Fibroblast of lung (primary cell): ENCODE data around the gene NIPAL1. TPM values are rescaled to one million over a fixed set of nuclear protein-coding genes. Genes with fewer than 3 reads are reported as not detected.

ENCODE experiments used
- DNase-seq, 2 donors: peaks; one replicate each; pipeline versions ENCODE4 v3.0.0 to v3.0.0-alpha.2; 2010; ENCODE audit warnings: low read depth in 2 of 2
- H2AFZ ChIP-seq: 2 replicates; pipeline ENCODE4 v1.5.1; 2012; ENCODE audit warnings: low read length, control low read depth, inconsistent platforms
- H3K27ac ChIP-seq: 2 replicates; pipeline ENCODE4 v1.5.1; 2011; ENCODE audit warnings: low read length, control low read depth; ENCODE audit not compliant: insufficient read depth
- H3K27me3 ChIP-seq: 2 replicates; pipeline ENCODE4 v1.5.1; 2011; ENCODE audit warnings: mild to moderate bottlenecking, low read length; ENCODE audit not compliant: control insufficient read depth, insufficient read depth
- H3K36me3 ChIP-seq: 2 replicates; pipeline ENCODE4 v1.5.1; 2011; ENCODE audit warnings: low read length; ENCODE audit not compliant: control insufficient read depth, insufficient read depth
- H3K4me1 ChIP-seq: 2 replicates; pipeline ENCODE4 v1.5.1; 2011; ENCODE audit warnings: low read length; ENCODE audit not compliant: control insufficient read depth, insufficient read depth; ENCODE audit errors: extremely low read depth
- H3K4me2 ChIP-seq: 2 replicates; pipeline ENCODE4 v1.5.1; 2011; ENCODE audit warnings: low read length, control low read depth; ENCODE audit not compliant: insufficient read depth; ENCODE audit errors: extremely low read depth
- H3K4me3 ChIP-seq, 4 experiments: fragments of 200-600 bp in 1 of 4; sonication (generic) in 1 of 4; replicated peaks in 1 of 4; 2 replicates each; pipeline ENCODE4 v1.5.1; 2011 to 2016; ENCODE audit warnings: low read length in 4 of 4, low read depth in 3 of 4, mild to moderate bottlenecking in 3 of 4, control low read depth in 2 of 4, inconsistent platforms in 1 of 4, mixed read lengths in 1 of 4; ENCODE audit not compliant: insufficient read depth in 1 of 4; ENCODE audit errors: control extremely low read depth in 1 of 4
- H3K79me2 ChIP-seq: 2 replicates; pipeline ENCODE4 v1.5.1; 2012; ENCODE audit warnings: mild to moderate bottlenecking, low read length, inconsistent platforms; ENCODE audit not compliant: control insufficient read depth, insufficient read depth
- H3K9ac ChIP-seq: 2 replicates; pipeline ENCODE4 v1.5.1; 2011; ENCODE audit warnings: mild to moderate bottlenecking, low read length, control low read depth; ENCODE audit not compliant: insufficient read depth
- H3K9me3 ChIP-seq: 2 replicates; pipeline ENCODE4 v1.5.1; 2012; ENCODE audit warnings: low read depth, low read length; ENCODE audit not compliant: control insufficient read depth, insufficient read depth
- H4K20me1 ChIP-seq: 2 replicates; pipeline ENCODE4 v1.5.1; 2011; ENCODE audit warnings: low read length; ENCODE audit not compliant: control insufficient read depth, insufficient read depth; ENCODE audit errors: extremely low read depth
- EZH2 ChIP-seq: IDR thresholded peaks from 2 replicates; pipeline ENCODE4 v1.5.1; 2012; ENCODE audit warnings: low read length, control low read depth, mild to moderate bottlenecking; ENCODE audit errors: missing control alignments
- polyA plus RNA-seq, 2 donors: library from polyadenylated mRNA; depleted of rRNA in 1 of 2; stranded (reverse) in 1 of 2; unstranded in 1 of 2; fragments of >200 nt; gene quantifications; 2 replicates each; pipeline ENCODE4 v1.2.1, GENCODE V29; 2011 to 2012; ENCODE audit warnings: missing spikeins in 1 of 2
- total RNA-seq: library from RNA; depleted of rRNA; stranded (reverse); fragments of >200 nt; gene quantifications from 2 replicates; pipeline ENCODE4 v1.2.1, GENCODE V29; 2014
- TF ChIP-seq, protein P1 (sequence below), 2 donors: IDR thresholded peaks in 1 of 2; conservative IDR thresholded peaks in 1 of 2; 1 replicate in 1 of 2; 2 replicates in 1 of 2; pipeline ENCODE4 v1.5.1; 2011 to 2012; ENCODE audit warnings: low read length in 2 of 2, control low read depth in 1 of 2, inconsistent platforms in 1 of 2, low read depth in 1 of 2, mild to moderate bottlenecking in 1 of 2

Gene NIPAL1
- total and polyA plus RNA-seq, 2 donors (not counting 1 experiment from before 2014, with no cell fraction given): under 0.01 to 0.45 TPM

GRCh38 chr4:48071191-48071590 lies 54.6 kb downstream of the NIPAL1 start:
- no peaks in the 10 kb centered on the region for H3K79me2 ChIP-seq
- H3K4me1 ChIP-seq: no peaks in the 10 kb centered on the region
- H3K9me3 ChIP-seq: no peaks in the 10 kb centered on the region
- H3K27me3 ChIP-seq: no peaks in the 10 kb centered on the region
- peak in 1 of 2 donors; percentile 77 for DNase-seq
- no peaks in the 10 kb centered on the region for H4K20me1 ChIP-seq
- TF ChIP-seq, protein P1, sequence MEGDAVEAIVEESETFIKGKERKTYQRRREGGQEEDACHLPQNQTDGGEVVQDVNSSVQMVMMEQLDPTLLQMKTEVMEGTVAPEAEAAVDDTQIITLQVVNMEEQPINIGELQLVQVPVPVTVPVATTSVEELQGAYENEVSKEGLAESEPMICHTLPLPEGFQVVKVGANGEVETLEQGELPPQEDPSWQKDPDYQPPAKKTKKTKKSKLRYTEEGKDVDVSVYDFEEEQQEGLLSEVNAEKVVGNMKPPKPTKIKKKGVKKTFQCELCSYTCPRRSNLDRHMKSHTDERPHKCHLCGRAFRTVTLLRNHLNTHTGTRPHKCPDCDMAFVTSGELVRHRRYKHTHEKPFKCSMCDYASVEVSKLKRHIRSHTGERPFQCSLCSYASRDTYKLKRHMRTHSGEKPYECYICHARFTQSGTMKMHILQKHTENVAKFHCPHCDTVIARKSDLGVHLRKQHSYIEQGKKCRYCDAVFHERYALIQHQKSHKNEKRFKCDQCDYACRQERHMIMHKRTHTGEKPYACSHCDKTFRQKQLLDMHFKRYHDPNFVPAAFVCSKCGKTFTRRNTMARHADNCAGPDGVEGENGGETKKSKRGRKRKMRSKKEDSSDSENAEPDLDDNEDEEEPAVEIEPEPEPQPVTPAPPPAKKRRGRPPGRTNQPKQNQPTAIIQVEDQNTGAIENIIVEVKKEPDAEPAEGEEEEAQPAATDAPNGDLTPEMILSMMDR (conservative IDR thresholded peaks at IDR 0.05 in 1 of 2, IDR thresholded peaks at IDR 0.05 in 1 of 2; ENCODE audit: low read depth in 1 of 2, low read length in 2 of 2): no peak
- TF ChIP-seq EZH2: no peak
- H3K4me2 ChIP-seq: no peak overlapping the region
- H3K4me3 ChIP-seq: no peak overlapping the region
- H3K36me3 ChIP-seq: no peaks in the 10 kb centered on the region
- no peak overlapping the region for H3K27ac ChIP-seq
- no peak overlapping the region for H3K9ac ChIP-seq
- H2AFZ ChIP-seq: no peak overlapping the region

GRCh38 chr4:48073567-48074103 lies 57.1 kb downstream of the NIPAL1 start:
- no peak overlapping the region for H2AFZ ChIP-seq
- H3K27ac ChIP-seq: no peak overlapping the region
- H3K9ac ChIP-seq: no peak overlapping the region
- no peaks in the 10 kb centered on the region for H3K79me2 ChIP-seq
- no peaks in the 10 kb centered on the region for H3K4me1 ChIP-seq
- no peak overlapping the region for H3K4me2 ChIP-seq
- DNase-seq: peak in 1 of 2 donors; percentile 45
- no peaks in the 10 kb centered on the region for H3K9me3 ChIP-seq
- no peak overlapping the region for H3K4me3 ChIP-seq
- no peak for TF ChIP-seq EZH2
- TF ChIP-seq, protein P1 (conservative IDR thresholded peaks at IDR 0.05 in 1 of 2, IDR thresholded peaks at IDR 0.05 in 1 of 2; ENCODE audit: low read depth in 1 of 2, low read length in 2 of 2): no peak
- no peaks in the 10 kb centered on the region for H4K20me1 ChIP-seq
- no peaks in the 10 kb centered on the region for H3K27me3 ChIP-seq
- H3K36me3 ChIP-seq: no peaks in the 10 kb centered on the region

DNA sequence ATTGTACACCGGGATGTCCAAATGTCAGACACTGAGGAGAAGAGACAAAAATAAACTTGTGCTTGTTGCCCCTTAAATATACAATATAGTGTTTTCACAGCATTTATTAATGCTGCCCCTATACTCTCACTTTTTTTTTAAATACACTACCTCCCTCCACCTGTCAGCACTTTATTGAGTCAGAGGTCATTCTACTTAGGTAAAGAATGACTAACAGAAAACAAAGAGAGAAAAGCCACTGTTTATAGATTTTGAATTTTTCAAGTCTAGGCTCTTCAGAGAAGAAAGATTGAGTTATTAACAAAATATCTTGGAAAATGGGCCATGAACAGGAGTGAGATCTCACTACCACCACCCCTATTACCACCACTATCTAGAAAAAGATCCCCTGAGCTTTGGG lies 58.1 kb downstream of the NIPAL1 start:
- Histone ChIP-seq H2AFZ (no peak overlapping the region), H4K20me1 (no peaks in the 10 kb centered on the region), H3K79me2 (no peaks in the 10 kb centered on the region), H3K4me3 (no peak overlapping the region), H3K27ac (no peak overlapping the region), H3K27me3 (no peaks in the 10 kb centered on the region), H3K9me3 (no peaks in the 10 kb centered on the region), H3K9ac (no peak overlapping the region), H3K4me2 (no peak overlapping the region), H3K36me3 (no peaks in the 10 kb centered on the region), H3K4me1 (no peaks in the 10 kb centered on the region)
- no peak for TF ChIP-seq EZH2
- TF ChIP-seq, protein P1 (conservative IDR thresholded peaks at IDR 0.05 in 1 of 2, IDR thresholded peaks at IDR 0.05 in 1 of 2; ENCODE audit: low read depth in 1 of 2, low read length in 2 of 2): no peak
- no peak for DNase-seq
